ENCODE measurements around the gene AP5S1.

DNA sequence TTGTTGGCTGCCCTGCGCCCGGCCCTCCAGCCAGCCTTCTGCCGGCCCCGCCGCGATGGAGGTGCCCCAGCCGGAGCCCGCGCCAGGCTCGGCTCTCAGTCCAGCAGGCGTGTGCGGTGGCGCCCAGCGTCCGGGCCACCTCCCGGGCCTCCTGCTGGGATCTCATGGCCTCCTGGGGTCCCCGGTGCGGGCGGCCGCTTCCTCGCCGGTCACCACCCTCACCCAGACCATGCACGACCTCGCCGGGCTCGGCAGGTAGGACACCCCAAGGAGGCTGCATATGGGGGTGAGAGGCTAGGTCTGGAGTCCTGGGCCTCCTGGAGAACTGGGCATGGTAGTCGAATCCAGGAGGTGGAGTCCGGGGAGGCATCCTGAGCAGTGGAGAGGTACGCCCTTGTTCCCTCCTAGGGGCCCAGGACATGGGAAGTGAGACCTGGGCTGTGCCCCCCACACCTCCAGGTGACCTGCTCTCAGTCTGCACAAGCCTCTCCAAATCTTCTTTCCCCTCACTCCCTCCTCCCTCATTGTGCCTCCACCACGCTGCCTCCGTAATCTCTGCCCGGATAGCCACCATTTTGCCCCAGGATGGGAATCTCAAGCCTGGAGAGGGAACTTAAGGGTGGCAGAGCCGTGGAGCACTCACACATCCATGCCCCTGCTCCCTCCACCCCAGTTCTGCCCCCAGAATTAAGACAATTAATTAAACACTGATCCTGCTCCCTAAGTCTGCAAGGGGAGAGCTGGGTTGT lies 23.7 kb upstream of the AP5S1 start:
- TF ChIP-seq, protein P1, sequence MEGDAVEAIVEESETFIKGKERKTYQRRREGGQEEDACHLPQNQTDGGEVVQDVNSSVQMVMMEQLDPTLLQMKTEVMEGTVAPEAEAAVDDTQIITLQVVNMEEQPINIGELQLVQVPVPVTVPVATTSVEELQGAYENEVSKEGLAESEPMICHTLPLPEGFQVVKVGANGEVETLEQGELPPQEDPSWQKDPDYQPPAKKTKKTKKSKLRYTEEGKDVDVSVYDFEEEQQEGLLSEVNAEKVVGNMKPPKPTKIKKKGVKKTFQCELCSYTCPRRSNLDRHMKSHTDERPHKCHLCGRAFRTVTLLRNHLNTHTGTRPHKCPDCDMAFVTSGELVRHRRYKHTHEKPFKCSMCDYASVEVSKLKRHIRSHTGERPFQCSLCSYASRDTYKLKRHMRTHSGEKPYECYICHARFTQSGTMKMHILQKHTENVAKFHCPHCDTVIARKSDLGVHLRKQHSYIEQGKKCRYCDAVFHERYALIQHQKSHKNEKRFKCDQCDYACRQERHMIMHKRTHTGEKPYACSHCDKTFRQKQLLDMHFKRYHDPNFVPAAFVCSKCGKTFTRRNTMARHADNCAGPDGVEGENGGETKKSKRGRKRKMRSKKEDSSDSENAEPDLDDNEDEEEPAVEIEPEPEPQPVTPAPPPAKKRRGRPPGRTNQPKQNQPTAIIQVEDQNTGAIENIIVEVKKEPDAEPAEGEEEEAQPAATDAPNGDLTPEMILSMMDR (conservative IDR thresholded peaks at IDR 0.05 in 1 of 2, IDR thresholded peaks at IDR 0.05 in 1 of 2; ENCODE audit: low read depth in 1 of 2, low read length in 2 of 2) = no peak
- TF ChIP-seq EZH2 (IDR thresholded peaks at IDR 0.05; ENCODE audit: low read length, missing control alignments) = no peak

All from fibroblast of lung (primary cell).